GM12878 (cell line): ENCODE data around the gene CDKN2AIPNL. TPM values are rescaled to one million over a fixed set of nuclear protein-coding genes. Genes with fewer than 3 reads are reported as not detected.

Experiments used
- ATAC-seq: fragments of 200-7000 bp; cut with Tn5 transposase; 3 replicates; pipeline ENCODE4 v1.9.1; 2020; ENCODE audit warnings: mild to moderate bottlenecking, moderate library complexity
- BruUV-seq: library from RNA; stranded (reverse); fragments of 400-500 nt; replicated peaks from 2 replicates; lab custom pipeline; 2021; lab: Mats Ljungman, UMichigan
- CTCF ChIA-PET: fragments of 300-600 bp; sonication (Branson Sonifier 250); formaldehyde crosslinking; extraction: SDS; loops from one replicate; lab custom pipeline; 2021; ENCODE audit warnings: inconsistent platforms; lab: Yijun Ruan, JAX
- POLR2A ChIA-PET: fragments of 350-600 bp; formaldehyde crosslinking; extraction: SDS; loops from one replicate; lab custom pipeline; 2021; ENCODE audit warnings: inconsistent platforms; lab: Charles Lee
- RAD21 ChIA-PET: fragments of 300-600 bp; sonication (Branson Sonifier 250); formaldehyde crosslinking; loops from one replicate; lab custom pipeline; 2023; ENCODE audit warnings: antibody characterized with exemption; ENCODE audit not compliant: unreplicated experiment; lab: Charles Lee
- SMC1A ChIA-PET: fragments of 300-600 bp; sonication (Branson Sonifier 250); formaldehyde crosslinking; loops from one replicate; lab custom pipeline; 2023; ENCODE audit not compliant: unreplicated experiment, uncharacterized antibody; lab: Charles Lee
- DNase-seq: peaks from one replicate; pipeline ENCODE4 v3.0.0-alpha.2; 2011; ENCODE audit warnings: low read depth, low spot score
- FAIRE-seq: peaks from 3 replicates; lab custom pipeline; 2011; peaks lifted over from hg19 to GRCh38; lab: Jason Lieb, UNC
- H2AFZ ChIP-seq: 2 replicates; pipeline ENCODE4 v1.6.0; 2011; ENCODE audit warnings: low read depth, low read length, control low read depth; ENCODE audit not compliant: control insufficient read depth
- H3K27ac ChIP-seq: 2 replicates; pipeline ENCODE4 v1.5.1; 2011; ENCODE audit warnings: control low read depth; ENCODE audit not compliant: control insufficient read depth, insufficient read depth
- H3K27me3 ChIP-seq, 2 experiments: replicated peaks in 1 of 2; 2 replicates each; pipeline versions ENCODE4 v1.6.0 to v1.6.1; 2011; ENCODE audit warnings: low read length in 1 of 2; ENCODE audit not compliant: control insufficient read depth in 2 of 2, insufficient read depth in 2 of 2
- H3K36me3 ChIP-seq, 2 experiments: 2 replicates each; pipeline ENCODE4 v1.5.1; 2011; ENCODE audit warnings: low read length in 1 of 2; ENCODE audit not compliant: control insufficient read depth in 2 of 2, insufficient read depth in 2 of 2
- H3K4me1 ChIP-seq: 2 replicates; pipeline ENCODE4 v1.6.1; 2011; ENCODE audit warnings: mild to moderate bottlenecking, low read length, moderate library complexity, mixed read lengths; ENCODE audit not compliant: control insufficient read depth, insufficient read depth
- H3K4me2 ChIP-seq: 2 replicates; pipeline ENCODE4 v1.6.0; 2011; ENCODE audit warnings: control low read depth; ENCODE audit not compliant: control insufficient read depth, insufficient read depth
- H3K4me3 ChIP-seq: fragments of 200-600 bp; sonication (generic); 2 replicates; pipeline ENCODE4 v1.5.1; 2016
- H3K79me2 ChIP-seq: 2 replicates; pipeline ENCODE4 v1.6.0; 2011; ENCODE audit warnings: low read length; ENCODE audit not compliant: control insufficient read depth, insufficient read depth
- H3K9ac ChIP-seq: 2 replicates; pipeline ENCODE4 v1.8.0; 2011; ENCODE audit warnings: low read length, control low read depth, mixed read lengths; ENCODE audit not compliant: control insufficient read depth, insufficient read depth
- H3K9me3 ChIP-seq: replicated peaks from 3 replicates; pipeline ENCODE4 v1.5.1; 2011; ENCODE audit warnings: mild to moderate bottlenecking, low read length; ENCODE audit not compliant: control insufficient read depth, insufficient read depth
- H4K20me1 ChIP-seq: 2 replicates; pipeline ENCODE4 v1.6.0; 2011; ENCODE audit not compliant: control insufficient read depth, insufficient read depth
- CBX5 ChIP-seq: sonication (generic); IDR thresholded peaks from 2 replicates; pipeline ENCODE4 v1.6.1; 2016; ENCODE audit warnings: low read depth, moderate library complexity, mild to moderate bottlenecking, inconsistent platforms
- HDAC2 ChIP-seq: fragments of 200-600 bp; sonication (generic); IDR thresholded peaks from 2 replicates; pipeline ENCODE4 v1.6.1; 2017
- KDM1A ChIP-seq: fragments of 200-600 bp; sonication (generic); IDR thresholded peaks from 2 replicates; pipeline ENCODE4 v1.6.1; 2016; ENCODE audit warnings: borderline replicate concordance
- MYC ChIP-seq: IDR thresholded peaks from 2 replicates; pipeline ENCODE4 v1.6.1; 2011; ENCODE audit warnings: mild to moderate bottlenecking, low read length, moderate library complexity, inconsistent platforms; ENCODE audit not compliant: insufficient read depth, insufficient replicate concordance, insufficient read length, severe bottlenecking
- NFYB ChIP-seq: IDR thresholded peaks from 2 replicates; pipeline ENCODE4 v1.6.1; 2011; ENCODE audit warnings: low read depth, mild to moderate bottlenecking, low read length, improper control_type of control experiment, moderate library complexity; ENCODE audit not compliant: insufficient read depth
- PAX5 ChIP-seq: IDR thresholded peaks from 2 replicates; pipeline ENCODE4 v1.6.1; 2011; ENCODE audit warnings: low read depth, low read length, borderline replicate concordance
- PAX8 ChIP-seq: fragments of 450-650 bp; IDR thresholded peaks from 2 replicates; pipeline ENCODE4 v1.6.1; 2017; ENCODE audit warnings: mild to moderate bottlenecking, moderate library complexity
- SREBF2 ChIP-seq: IDR thresholded peaks from 2 replicates; pipeline ENCODE4 v1.6.1; 2012; ENCODE audit warnings: mild to moderate bottlenecking, low read length
- ZNF24 ChIP-seq: fragments of 450-650 bp; IDR thresholded peaks from 2 replicates; pipeline ENCODE4 v1.6.1; 2017; ENCODE audit warnings: antibody characterized with exemption, mild to moderate bottlenecking
- WGBS: methylation state at CpG from one replicate; pipeline ENCODE4 v1.1.6; 2016; ENCODE audit warnings: low lambda C conversion rate; ENCODE audit not compliant: insufficient replicate concordance, insufficient coverage; ENCODE audit errors: missing lambda C conversion rate; 5-methylcytosine and 5-hydroxymethylcytosine counted together
- in situ Hi-C: fragments of 300-500 bp; cut with MboI; formaldehyde crosslinking; loops from 9 replicates; pipeline ENCODE4 v1.14.3; 2018; ENCODE audit warnings: mixed read lengths
- intact Hi-C: fragments of 100-400 bp; cut with micrococcal nuclease; formaldehyde crosslinking; loops from one replicate; pipeline ENCODE4 v1.14.2; 2022; ENCODE audit not compliant: unreplicated experiment
- polyA plus RNA-seq, 11 experiments: library from polyadenylated mRNA; depleted of rRNA in 4 of 11; unstranded in 6 of 11; stranded (reverse) in 5 of 11; fragments of >200 nt; fragmentation: Nextera tagmentation in 4 of 11; fragmentation: Illumina TruSeq in 1 of 11; extraction: Ambion mirVana in 4 of 11; extraction: Trizol in 1 of 11; gene quantifications; 1 replicate in 1 of 11; 2 replicates in 10 of 11; pipeline versions ENCODE4 v1.2.1 to v1.2.3, GENCODE V29; 2011 to 2016; ENCODE audit warnings: inconsistent platforms in 2 of 11, missing spikeins in 2 of 11, low read depth in 1 of 11
- total RNA-seq, 4 experiments: library from RNA; depleted of rRNA in 3 of 4; stranded (reverse); fragments of >200 nt in 3 of 4; fragmentation: Illumina TruSeq in 1 of 4; extraction: Trizol in 1 of 4; gene quantifications; 2 replicates each; pipeline versions ENCODE4 v1.2.1 to v1.2.3, GENCODE V29; 2013 to 2021
- TF ChIP-seq, protein P1 (sequence below): fragments of 450-650 bp; IDR thresholded peaks from 2 replicates; pipeline ENCODE4 v1.6.1; 2017; ENCODE audit warnings: mild to moderate bottlenecking, low read depth, inconsistent platforms; ENCODE audit not compliant: poor library complexity, severe bottlenecking
- TF ChIP-seq, protein P2 (sequence below): IDR thresholded peaks from 2 replicates; pipeline ENCODE4 v1.6.1; 2012; ENCODE audit warnings: low read depth, low read length, improper control_type of control experiment
- TF ChIP-seq, protein P3 (sequence below): fragments of 450-650 bp; IDR thresholded peaks from 2 replicates; pipeline ENCODE4 v1.6.1; 2018; ENCODE audit warnings: mild to moderate bottlenecking, low read depth, moderate library complexity; ENCODE audit not compliant: partially characterized antibody

The CDKN2AIPNL gene
- total and polyA plus RNA-seq, 10 of the 15 experiments (the other 5 are each of a cell fraction or from before 2014, with no cell fraction given) = 23.5 to 72.0 (median 36.6) TPM

DNA sequence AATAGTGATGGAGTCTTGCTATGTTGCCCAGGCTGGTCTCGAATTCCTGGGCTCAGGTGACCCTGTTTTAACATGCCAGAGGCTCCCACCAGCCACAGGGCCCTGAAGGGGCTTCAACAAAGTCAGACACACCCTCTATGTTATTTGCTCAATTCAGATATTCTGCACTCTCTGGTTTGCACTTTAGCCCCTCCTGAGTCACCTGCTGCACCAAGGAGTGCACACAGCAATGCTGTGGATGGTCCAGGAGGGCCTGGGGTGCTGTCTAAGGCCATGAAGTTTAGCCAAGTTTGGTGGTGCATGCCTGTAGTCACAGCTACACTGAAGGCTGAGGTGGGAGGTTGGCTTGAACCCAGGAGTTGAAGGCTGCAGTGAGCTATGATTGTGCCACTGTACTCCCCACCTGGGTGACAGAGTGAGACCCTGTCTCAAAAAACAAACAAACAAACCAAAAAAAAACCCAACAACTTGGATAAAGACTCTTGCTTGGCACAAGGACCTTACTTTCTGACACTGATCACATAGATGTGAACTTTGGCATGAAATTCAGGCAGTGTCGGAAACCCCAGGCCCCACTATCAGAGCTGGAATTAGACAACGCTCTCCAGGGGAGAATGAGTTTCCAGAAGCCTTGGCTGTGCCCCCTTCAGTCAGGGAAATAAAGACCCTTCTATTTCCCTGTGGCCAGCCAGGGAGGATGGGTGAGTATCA, 39.7 kb upstream of the CDKN2AIPNL start (continued):
- TF ChIP-seq MYC (no peak), ZNF24 (no peak), SREBF2 (no peak), CBX5 (no peak), PAX8 (no peak), NFYB (no peak)
- TF ChIP-seq, protein P1, sequence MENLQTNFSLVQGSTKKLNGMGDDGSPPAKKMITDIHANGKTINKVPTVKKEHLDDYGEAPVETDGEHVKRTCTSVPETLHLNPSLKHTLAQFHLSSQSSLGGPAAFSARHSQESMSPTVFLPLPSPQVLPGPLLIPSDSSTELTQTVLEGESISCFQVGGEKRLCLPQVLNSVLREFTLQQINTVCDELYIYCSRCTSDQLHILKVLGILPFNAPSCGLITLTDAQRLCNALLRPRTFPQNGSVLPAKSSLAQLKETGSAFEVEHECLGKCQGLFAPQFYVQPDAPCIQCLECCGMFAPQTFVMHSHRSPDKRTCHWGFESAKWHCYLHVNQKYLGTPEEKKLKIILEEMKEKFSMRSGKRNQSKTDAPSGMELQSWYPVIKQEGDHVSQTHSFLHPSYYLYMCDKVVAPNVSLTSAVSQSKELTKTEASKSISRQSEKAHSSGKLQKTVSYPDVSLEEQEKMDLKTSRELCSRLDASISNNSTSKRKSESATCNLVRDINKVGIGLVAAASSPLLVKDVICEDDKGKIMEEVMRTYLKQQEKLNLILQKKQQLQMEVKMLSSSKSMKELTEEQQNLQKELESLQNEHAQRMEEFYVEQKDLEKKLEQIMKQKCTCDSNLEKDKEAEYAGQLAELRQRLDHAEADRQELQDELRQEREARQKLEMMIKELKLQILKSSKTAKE = no peak
- TF ChIP-seq, protein P2, sequence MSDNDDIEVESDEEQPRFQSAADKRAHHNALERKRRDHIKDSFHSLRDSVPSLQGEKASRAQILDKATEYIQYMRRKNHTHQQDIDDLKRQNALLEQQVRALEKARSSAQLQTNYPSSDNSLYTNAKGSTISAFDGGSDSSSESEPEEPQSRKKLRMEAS = no peak

DNA sequence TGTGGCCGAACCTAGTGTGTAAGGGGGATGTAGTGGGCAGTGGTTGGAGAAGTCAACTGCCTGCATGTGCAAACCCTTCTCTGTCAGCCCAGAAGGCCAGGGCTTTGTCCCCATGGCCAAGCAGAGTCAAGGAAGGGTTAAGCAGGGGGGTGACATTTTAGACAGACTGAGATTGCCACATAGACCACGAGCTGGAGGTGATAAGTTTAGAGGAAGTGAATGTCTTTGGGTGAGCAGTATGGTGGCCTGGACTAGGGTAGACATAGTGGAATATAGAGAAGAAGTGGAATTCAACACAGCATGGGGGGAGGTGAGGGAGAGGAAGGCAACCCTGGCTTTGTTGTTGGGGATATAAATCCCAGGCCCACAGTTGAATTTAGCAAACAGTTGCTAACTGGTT, 38.7 kb upstream of the CDKN2AIPNL start:
- intact Hi-C loops = no loop called here
- Histone ChIP-seq H2AFZ (no peak overlapping the region), H3K9me3 (no peaks in the 10 kb centered on the region), H4K20me1 (no peaks in the 10 kb centered on the region), H3K27ac (no peak overlapping the region), H3K36me3 (no peaks in the 10 kb centered on the region), H3K4me2 (no peak overlapping the region), H3K79me2 (no peaks in the 10 kb centered on the region), H3K4me3 (no peak overlapping the region), H3K9ac (no peak overlapping the region), H3K4me1 (peaks cover 4% of the 10 kb centered on the region; the same call in 1 of the 2 replicates), H3K27me3 (no peaks in the 10 kb centered on the region)
- no peak for DNase-seq
- TF ChIP-seq KDM1A (no peak), HDAC2 (no peak), PAX5 (no peak)
- TF ChIP-seq, protein P3, sequence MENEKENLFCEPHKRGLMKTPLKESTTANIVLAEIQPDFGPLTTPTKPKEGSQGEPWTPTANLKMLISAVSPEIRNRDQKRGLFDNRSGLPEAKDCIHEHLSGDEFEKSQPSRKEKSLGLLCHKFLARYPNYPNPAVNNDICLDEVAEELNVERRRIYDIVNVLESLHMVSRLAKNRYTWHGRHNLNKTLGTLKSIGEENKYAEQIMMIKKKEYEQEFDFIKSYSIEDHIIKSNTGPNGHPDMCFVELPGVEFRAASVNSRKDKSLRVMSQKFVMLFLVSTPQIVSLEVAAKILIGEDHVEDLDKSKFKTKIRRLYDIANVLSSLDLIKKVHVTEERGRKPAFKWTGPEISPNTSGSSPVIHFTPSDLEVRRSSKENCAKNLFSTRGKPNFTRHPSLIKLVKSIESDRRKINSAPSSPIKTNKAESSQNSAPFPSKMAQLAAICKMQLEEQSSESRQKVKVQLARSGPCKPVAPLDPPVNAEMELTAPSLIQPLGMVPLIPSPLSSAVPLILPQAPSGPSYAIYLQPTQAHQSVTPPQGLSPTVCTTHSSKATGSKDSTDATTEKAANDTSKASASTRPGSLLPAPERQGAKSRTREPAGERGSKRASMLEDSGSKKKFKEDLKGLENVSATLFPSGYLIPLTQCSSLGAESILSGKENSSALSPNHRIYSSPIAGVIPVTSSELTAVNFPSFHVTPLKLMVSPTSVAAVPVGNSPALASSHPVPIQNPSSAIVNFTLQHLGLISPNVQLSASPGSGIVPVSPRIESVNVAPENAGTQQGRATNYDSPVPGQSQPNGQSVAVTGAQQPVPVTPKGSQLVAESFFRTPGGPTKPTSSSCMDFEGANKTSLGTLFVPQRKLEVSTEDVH = no peak
- 74% methylated on average over 2 of the region's 2 CpGs for WGBS
- RAD21 ChIA-PET = no interaction called here
- CTCF ChIA-PET = interaction anchor here (2.0 kb wide), 1 partner anchor 11 kb away, joined by 9 read pairs; no protein-coding TSS in a partner anchor
- POLR2A ChIA-PET = interaction anchor here (0.9 kb wide), 1 partner anchor 51 kb away, joined by 3 read pairs; no protein-coding TSS in a partner anchor
- SMC1A ChIA-PET = interaction anchor here (1.4 kb wide), 1 partner anchor 101 kb away, joined by 3 read pairs; no protein-coding TSS in a partner anchor
- no peak for FAIRE-seq
- in situ Hi-C loops = no loop called here
- ATAC-seq = no peak
- no TSS peak for BruUV-seq
